Measurements from ENCODE around the gene RAN. TPM values are rescaled to one million over a fixed set of nuclear protein-coding genes. Genes with fewer than 3 reads are reported as not detected.

RAN gene
- total and polyA plus RNA-seq, 3 donors from 2014 or later: 289 to 966 (median 304) TPM

GRCh38 chr12:130920119-130920703 lies 48.3 kb downstream of the RAN start:
- Histone ChIP-seq H3K27me3 (no peaks in the 10 kb centered on the region), H3K4me1 (peaks cover 18% of the 10 kb centered on the region), H3K36me3 (ENCODE audit: low read depth, missing control alignments) (no peaks in the 10 kb centered on the region), H3K4me3 (no peak overlapping the region), H3K9me3 (no peaks in the 10 kb centered on the region), H3K27ac (peak overlapping the region in 1 of 2 donors; percentile 38)
- DNase-seq: no peak
- no peak for TF ChIP-seq POLR2A (IDR thresholded peaks at IDR 0.05)
- no peak for TF ChIP-seq CTCF (IDR thresholded peaks at IDR 0.05)
- intact Hi-C loops (cut with DNase I; ENCODE audit: low total_unique reads): no loop called here
- WGBS, 2 donors: 94 to 95% methylated on average over 14 to 15 of the region's 15 CpGs

- peak overlapping the region in 1 of 2 donors; percentile 38 for H3K27ac ChIP-seq
- H3K4me1 ChIP-seq: peaks cover 21% of the 10 kb centered on the region
- 65 to 67% methylated on average over 8 of the region's 8 CpGs for WGBS, 2 donors
- H3K9me3 ChIP-seq: no peaks in the 10 kb centered on the region
- H3K27me3 ChIP-seq: no peaks in the 10 kb centered on the region
- intact Hi-C loops (cut with DNase I; ENCODE audit: low total_unique reads): no loop called here
- TF ChIP-seq CTCF (IDR thresholded peaks at IDR 0.05) (no peak), POLR2A (IDR thresholded peaks at IDR 0.05) (no peak)
- H3K4me3 ChIP-seq: no peak overlapping the region
- H3K36me3 ChIP-seq (ENCODE audit: low read depth, missing control alignments): no peaks in the 10 kb centered on the region
- peak; percentile 60 for DNase-seq
Measured at GRCh38 chr12:130920723-130921381, 49.0 kb downstream of the RAN start.

GRCh38 chr12:130922511-130922953 lies 50.7 kb downstream of the RAN start:
- intact Hi-C loops (cut with DNase I; ENCODE audit: low total_unique reads): no loop called here
- H3K27ac ChIP-seq: peak overlapping the region; percentile 66 to 86
- H3K36me3 ChIP-seq (ENCODE audit: low read depth, missing control alignments): no peaks in the 10 kb centered on the region
- no peak overlapping the region for H3K4me3 ChIP-seq
- TF ChIP-seq POLR2A (IDR thresholded peaks at IDR 0.05) (no peak), CTCF (IDR thresholded peaks at IDR 0.05) (no peak)
- H3K27me3 ChIP-seq: no peaks in the 10 kb centered on the region
- H3K9me3 ChIP-seq: no peaks in the 10 kb centered on the region
- WGBS, 2 donors: 20 to 26% methylated on average over 4 of the region's 4 CpGs
- peaks cover 21% of the 10 kb centered on the region for H3K4me1 ChIP-seq
- DNase-seq: no peak

GRCh38 chr12:130924966-130925665 lies 53.2 kb downstream of the RAN start:
- intact Hi-C loops (cut with DNase I; ENCODE audit: low total_unique reads): no loop called here
- 71 to 73% methylated on average over 17 to 23 of the region's 23 CpGs for WGBS, 2 donors
- peak overlapping the region; percentile 68 to 90 for H3K27ac ChIP-seq
- H3K4me3 ChIP-seq: no peak overlapping the region
- H3K36me3 ChIP-seq (ENCODE audit: low read depth, missing control alignments): no peaks in the 10 kb centered on the region
- DNase-seq: no peak
- TF ChIP-seq POLR2A (IDR thresholded peaks at IDR 0.05) (no peak), CTCF (IDR thresholded peaks at IDR 0.05) (no peak)
- H3K4me1 ChIP-seq: peaks cover 21% of the 10 kb centered on the region
- no peaks in the 10 kb centered on the region for H3K9me3 ChIP-seq
- H3K27me3 ChIP-seq: no peaks in the 10 kb centered on the region

All from testis (tissue), 3 donors.